HG02973 (cell line): ENCODE results near the gene NFIB.

Experiments used
- ATAC-seq: cut with Tn5 transposase; IDR thresholded peaks from one replicate; pipeline ENCODE4 v1.9.1; 2021; ENCODE audit warnings: moderate library complexity; ENCODE audit not compliant: unreplicated experiment

Gene NFIB

DNA sequence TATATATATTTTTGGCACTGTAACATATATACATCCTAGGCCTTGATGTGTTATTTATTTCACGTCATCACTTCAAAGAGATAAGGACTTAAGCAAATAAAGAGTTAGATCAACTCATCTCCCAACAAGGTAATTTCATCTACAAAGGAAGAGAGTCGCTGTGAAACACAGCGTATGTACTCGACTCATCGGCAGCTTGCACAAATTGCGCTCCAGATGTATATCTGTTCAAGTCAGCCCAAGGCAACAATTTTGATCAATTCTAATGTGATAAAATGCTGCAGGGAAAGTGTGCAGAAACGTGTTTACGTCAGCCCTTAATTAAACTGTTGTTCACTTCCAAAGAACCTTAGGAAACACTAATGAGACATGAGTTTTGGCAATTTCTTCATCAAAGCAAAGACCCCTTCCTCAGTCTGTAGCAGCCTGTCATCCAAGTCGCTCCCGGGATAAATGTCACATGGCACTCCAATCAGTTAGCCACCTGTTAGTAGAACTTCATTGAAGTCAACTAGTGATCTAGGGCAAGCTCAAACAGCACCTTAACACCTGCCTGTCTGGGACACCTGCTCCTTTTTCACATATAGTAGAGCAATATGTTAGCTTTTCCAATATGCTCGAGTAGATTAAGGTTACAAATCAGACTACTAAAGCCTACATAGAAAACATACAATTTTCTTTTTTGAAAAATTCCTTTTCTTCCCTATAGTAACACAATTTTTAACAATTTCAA lies 182.4 kb downstream of the NFIB start:
- no peak for ATAC-seq

DNA sequence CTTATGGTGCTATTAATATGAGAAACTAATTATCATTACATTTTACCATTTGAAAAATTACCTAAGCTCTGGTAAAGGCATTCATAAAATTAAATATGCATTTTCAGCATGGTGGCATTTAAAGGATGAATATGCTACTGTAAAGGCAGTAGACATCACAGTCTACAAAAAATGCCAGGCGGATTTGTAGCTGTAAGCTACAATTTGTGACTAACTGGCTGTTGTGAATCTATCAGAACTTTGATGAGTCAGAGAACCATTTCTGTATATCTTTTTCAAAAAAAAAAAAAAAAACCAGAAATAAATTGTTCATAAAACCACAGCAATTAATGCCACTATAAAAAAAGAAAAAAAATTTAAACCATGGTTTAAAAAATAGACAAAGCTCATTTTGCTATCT lies 186.3 kb downstream of the NFIB start:
- ATAC-seq: no peak

DNA sequence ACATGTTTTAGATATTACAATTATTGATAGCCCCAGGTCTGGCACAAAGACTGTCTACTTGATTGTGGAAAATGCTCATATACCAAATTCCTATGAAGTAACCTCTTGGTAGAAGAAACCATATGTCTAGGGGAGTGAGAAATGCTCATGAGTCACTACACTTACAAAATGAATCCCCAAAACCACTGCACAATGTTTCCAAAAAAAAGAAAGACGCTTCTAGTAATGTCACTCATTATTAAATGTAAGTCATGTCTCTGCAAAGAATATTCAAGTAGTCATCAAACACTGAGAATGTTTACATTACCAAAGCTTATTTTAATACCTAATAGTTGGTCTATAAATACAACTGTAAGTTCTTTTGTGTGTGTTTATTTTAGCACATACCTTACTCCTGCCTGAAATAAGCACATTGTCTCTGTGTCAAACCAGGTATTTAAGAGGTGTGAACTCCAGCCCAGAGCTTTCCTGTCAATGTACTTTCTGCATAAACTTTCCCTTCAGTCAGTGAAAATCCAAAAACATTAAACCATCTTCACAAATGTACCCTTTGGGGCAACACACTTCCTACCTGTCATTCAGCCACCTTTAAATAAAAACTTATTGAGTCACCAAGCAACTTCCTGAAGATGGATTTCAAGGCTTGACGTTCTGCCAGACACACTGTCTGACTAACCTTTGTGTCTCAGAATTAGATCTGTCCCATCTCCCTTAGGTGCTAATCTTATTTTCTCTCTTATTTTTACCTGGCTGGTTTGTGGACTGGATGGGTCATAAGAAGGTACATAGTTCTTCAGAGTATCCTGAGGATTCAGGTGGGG lies 194.0 kb downstream of the NFIB start:
- ATAC-seq: no peak

DNA sequence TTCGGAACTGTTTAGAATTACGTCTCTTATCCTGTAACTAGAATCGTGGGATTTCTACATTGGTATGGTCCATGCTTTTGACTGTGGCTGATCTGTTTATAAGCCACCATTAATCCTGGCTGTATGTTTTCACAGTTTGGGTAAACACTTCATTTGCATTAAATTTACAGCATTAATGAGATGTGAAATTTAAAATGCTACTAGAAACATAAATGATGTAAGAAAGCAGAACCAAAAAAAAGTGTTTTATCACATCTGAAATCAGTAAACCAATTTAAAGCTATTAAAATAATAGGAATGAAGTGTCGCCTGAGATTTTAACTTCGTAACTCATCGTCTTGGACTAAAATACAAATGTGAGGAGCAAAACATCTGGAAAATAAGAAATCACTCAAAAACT lies 201.7 kb downstream of the NFIB start:
- ATAC-seq: no peak

DNA sequence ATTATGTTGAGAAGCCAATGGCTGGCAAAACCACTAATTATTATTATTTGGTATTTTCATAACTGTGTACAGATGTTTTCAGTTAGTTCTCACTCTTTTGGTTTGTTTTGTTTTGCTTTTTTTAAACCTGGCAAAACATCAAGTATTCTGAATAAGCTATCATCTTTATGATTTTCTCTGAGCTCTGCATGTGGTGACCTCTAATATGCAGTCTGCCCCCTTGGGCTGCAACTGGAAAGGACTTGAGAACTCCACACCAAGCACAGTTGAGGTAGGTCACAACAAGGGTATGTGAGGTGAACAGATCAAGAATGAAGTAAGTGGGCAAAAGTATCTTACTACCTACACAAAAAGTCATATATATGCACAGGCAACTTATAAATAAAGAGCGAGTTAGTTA lies 202.2 kb downstream of the NFIB start:
- no peak for ATAC-seq

DNA sequence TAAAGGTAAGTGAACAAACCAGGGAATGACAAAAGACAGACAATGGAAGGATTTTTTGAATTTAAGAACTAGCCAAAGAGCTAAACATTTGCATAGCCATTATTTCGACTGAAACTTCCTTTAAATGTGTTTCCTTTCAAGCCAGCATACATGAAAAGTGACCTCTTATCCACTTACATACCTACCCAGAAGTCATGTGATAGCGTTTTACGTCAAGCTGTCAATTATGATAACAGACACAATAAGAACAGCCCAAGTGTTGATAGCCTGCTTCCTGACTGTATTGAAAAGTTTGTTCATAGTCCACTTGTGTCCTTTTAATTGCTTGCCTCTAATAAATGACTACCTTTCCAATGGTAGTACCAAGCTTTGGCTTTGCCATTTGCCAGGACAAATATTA lies 206.0 kb downstream of the NFIB start:
- no peak for ATAC-seq

DNA sequence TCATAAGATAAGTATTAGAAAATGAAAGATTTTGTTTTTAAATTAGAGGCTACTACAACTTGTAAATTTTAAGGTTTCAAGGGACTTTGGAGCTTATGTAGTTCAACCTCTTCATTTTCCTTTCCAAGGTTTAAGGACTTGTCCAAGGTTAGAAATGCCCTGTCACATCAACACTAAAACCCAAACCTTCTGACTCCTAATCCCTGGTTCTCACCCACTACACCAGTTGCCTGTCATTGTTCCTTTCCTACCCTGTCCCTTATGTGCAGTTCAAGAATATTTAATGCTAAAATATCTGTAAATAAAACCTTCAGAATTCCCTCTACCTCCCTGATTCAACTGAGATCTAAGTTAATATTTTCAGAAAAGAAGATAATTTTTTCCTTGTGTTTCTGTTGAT lies 206.4 kb downstream of the NFIB start:
- no peak for ATAC-seq

DNA sequence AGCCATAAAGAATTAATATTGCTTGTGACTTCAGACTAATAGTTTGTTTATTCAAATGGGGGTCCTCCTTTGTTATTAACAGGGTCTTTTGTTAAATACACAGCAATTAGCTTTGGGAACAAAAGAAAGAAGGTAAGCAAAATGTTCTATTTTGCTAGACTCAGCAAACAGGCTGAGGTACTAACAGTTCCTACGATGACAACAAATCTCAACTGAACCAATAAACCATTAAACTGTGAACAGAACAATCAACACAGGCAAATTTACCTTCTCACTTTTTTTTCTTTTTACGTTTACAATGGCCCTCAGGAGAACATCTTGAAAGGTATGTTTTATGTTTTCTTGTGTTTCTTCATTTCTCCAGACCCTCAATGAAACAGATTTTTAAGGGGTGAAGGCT lies 207.2 kb downstream of the NFIB start:
- no peak for ATAC-seq

DNA sequence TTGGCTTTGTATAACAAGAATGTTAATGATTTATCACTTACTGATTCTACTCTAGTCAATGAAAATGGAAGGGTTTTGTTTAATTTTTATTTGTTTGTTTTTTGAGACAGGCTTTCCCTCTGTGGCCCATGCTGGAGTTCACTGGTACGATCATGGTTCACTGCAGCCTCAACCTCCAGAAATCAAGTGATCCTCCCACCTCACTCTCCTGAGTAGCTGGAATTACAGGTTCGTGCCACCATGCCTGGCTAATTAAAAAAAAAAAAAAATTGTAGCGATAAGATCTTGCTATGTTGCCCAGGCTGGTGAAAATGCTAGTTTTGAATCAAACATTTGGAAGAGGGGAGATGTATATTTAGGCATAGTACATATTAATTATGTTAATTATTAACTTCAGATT lies 209.4 kb downstream of the NFIB start:
- ATAC-seq: no peak

DNA sequence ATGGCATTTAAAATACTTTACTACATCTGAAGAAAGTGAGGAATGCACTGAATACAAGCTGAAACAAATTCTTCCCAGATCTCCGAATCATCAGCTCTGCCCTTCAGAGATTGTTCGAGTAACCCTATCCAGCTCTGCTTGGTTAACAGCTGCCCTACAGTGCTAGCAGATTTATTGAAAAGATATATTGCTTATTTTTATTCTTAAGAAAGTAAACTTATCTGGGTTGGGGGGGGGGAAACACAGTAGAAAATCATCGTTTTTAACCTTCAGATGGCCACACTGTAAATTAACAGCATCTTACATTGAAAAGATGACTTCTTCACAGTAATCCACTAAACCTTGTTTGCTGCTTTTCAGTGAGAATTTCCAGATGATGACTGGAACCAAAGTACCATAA lies 210.8 kb downstream of the NFIB start:
- no peak for ATAC-seq

DNA sequence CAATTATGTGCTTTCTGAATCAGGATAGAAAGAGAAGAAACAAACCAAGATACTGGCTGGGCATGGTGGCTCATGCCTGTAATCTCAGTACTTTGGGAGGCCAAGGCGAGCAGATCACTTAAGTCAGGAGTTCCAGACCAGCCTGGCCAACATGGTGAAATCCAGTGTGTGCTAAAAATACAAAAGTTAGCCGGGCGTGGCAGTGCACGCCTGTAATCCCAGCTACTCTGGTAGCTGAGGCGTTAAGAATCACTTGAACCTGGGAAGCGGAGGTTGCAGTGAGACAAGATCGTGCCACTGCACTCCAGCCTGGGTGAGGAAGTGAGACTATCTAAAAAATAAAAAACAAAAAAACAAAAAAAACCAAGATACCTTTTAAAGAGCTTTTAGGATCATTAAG lies 214.2 kb downstream of the NFIB start:
- ATAC-seq: no peak

DNA sequence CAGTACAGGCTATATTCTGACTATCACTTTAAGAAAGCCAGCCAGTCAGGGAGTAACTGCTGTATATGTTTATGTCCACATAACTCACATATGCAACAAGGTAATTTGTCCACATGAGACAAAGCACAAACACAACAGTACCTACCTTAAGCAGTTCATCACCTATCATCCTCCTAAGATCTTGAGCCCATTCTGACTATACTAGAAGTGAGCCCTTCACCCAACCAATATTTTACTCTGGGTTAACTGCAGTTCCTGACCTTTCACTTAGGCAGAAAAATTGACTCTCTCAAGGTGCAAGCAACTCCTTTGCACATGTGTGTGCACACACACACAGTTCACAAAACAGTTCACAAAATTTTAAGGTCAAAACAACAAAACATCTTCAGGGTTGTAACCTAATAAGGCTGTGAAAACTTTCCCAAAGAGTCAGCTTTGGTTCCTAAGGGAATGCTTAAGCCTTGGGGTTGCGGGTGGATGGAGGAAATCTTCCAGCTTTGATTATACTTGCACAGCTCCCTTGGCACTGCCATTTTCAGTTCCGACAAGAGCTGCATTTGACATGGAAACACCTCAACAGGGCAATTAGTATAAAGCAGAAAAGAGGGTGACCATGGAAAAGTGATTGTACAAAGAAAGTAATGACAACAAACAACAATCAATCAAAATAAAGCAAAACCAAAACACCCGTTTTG lies 215.3 kb downstream of the NFIB start:
- ATAC-seq: no peak

DNA sequence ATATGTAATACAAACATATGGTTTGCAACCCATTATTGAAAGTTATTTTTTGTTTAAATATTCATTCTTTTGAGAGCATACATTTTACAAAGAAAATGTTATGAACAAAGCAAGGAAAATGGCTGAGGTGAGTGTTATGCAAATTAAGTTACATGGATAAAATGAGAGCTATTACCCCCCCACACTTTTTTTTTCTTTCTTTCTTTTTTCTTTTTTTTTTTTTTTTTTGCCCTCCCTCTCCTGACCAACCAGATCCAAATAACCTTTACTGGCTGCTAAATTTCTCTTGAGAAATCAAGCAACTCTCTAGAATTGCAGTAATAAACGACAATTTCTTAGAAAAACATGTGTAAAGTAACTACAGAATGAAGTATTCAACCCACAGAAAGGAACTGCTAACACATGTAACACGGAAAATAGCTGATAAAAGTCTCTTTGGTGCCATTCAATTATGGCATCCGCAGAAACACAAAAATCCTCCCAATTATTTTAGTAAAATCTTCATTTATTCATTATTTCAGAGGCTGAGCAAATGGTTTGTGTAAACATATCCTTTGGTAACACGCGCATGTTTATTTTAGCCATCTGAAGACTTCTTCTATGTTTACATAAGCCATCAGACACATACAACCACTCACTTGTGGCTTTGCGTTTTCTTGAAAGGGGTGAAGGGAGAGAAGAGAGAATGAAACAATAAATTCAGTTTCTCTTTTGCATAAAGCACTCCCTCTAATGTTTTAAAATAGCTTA lies 216.1 kb downstream of the NFIB start:
- no peak for ATAC-seq

DNA sequence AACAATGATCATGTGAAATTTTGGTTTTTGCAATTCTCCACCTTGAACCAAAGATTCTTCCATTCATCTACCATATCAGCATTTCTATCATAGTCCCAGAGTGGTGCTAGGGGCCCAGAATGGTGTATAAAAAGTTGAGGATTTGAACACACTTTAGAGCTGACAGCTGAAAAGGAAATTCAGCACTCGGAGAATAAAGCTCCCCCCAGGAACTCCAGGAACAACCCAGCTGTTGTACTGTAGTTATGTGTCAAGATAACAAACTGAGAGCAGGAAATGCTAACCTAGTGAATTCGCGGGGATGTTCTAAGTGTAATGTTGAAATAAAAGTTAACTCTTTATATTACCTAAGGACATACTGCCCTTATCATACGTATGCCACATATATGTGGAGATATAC lies 216.7 kb downstream of the NFIB start:
- no peak for ATAC-seq

DNA sequence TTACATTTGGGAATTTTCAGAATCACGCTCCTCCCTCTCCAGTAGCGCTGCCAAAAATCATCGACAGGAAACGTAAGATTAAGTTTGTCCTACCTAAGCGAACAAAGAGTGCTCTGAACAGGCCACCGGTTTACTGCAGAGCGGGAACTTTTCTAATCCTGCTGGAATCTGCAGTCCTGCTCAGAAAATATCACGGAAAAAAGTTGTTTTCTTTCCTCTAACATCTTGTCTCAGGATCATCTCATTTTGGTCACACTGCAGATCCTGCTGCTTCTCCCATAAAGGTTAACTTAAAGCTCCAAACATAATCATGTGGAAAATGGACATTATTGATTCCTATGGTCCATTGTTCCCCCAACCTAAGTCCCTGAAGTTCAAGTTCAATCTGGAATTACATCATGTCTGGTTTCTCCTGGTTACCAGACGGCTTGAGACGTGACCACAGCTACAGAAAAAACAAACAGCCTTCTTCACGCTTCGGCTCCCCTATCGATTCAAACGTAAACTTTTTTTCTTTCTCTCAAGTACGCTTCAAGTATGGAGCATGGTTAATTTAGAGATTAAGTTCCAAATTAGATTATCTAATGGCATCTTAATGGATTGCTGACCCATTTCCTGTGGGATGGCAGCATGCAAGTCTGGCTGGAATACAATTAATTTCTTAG lies 217.6 kb downstream of the NFIB start:
- no peak for ATAC-seq

DNA sequence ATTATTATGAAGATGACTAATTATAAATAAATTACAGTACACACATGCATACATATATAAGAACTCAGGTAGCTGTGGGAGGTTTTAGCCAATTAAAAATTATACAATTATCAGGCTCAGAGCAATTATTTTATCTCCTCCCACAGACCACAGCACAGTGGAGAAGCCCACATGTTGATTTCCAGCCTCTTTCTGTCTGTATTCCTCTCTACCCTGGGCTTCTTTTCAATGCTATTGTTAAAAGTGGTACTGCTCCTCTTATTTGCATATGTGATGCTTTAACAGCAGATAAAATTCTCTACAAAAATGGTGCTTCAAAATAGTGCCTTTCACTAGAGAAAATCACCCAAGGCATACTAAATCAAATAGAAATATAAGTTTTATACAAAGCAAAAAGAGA lies 218.7 kb downstream of the NFIB start:
- ATAC-seq: no peak

DNA sequence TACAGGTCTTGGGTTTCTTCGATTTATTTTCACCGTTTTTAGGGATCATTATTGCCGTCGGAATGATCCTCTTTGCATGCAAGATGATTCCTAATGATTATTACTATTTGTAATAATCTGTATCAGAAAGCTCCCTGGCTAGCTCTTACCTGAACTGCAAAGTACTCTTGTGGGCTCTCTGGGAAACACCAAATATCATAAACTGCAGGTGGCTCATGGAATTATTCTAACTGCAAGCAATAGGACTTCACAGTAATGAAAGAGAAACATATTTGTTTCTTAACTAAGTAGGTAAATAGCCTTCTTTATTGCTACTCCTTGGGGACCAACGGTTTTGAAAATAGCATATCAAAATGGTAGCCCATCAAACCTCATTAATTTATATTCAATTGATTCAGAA lies 219.4 kb downstream of the NFIB start:
- ATAC-seq: no peak

DNA sequence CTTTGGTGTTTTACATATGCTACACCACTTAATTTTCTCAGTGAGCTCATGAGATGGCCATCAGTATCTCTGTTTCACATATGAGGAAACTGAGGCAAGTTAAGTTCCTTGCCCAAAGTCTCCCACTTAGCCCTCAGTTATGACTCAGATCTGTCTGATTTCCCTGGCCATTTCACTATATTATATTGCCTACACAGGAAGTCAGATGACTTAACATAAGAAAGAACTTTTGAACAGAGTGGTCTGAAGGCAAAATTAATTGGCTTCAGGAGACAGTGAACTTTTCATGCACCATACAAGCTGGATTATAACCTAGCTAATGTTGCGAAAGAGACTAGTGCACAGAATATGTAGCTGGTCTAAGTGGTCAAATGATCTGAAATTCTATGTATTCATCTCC lies 221.6 kb downstream of the NFIB start:
- ATAC-seq: no peak

DNA sequence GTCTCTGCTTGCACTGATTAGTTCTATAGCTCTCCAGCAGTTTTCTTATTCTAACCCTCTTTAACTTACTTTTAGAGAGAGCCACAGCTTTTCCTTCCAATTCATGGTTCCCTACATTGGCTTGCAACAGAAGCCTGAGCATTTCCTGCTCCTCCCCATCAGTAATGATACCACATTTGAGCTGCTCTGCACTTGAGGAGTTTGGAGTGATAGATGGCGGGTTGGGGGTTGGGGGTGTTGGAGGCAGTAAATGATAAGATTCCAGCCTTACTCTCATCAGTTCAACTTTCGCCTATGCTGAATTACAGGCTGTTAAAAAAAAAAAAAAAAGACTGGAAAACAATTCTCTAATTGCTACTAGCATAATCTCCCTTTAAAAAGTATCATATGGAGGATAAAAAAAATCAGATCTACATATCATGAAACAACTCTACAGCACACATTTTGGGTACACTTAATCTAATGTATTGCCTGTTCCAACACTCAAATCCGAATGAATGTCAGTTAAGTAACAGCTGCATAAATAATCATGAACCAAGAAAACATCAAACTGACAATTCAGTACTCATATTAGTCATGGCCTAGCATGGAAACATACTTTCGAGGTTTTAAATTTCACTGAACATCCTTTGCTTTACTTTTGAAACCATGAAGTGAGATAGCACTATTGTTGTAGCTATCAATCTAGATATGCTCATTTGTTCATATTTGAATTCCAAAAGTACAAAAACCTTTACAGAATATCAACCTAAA lies 224.7 kb downstream of the NFIB start:
- no peak for ATAC-seq

DNA sequence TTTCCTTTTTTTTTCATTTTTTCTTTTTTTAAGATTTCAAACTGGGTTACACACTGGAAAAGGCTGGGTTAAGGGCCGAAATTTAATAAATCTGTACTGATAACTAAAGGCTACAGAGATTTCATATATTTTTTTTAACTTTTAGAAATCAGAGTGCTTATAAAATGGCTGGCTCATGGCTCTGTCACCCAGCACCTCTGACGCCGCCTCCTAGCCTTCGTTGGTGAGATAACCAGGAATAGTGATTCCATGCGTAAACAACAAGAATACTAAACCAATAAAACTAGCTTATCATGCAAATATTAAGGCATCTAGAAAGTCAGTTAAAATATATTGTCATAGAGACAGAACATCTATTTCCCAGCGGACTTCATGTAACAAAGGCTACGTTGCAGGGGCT lies 226.4 kb downstream of the NFIB start:
- no peak for ATAC-seq
